Measurements from ENCODE around the gene FAM114A2.
"Not testable (repeated sequence)": the region's sequence is repeated elsewhere in the genome, so short reads cannot be mapped to it uniquely, and the experiment has no call there.

FAM114A2 gene

GRCh38 chr5:154031937-154032489, 6.7 kb downstream of the FAM114A2 start:
- DNase-seq, result no peak
- Mint-ChIP-seq H3K9me3 (no peaks in the 10 kb centered on the region), H3K36me3 (ENCODE audit: low read depth) (peaks cover 33% of the 10 kb centered on the region), H3K4me3 (no peak overlapping the region), H3K27me3 (no peaks in the 10 kb centered on the region), H3K27ac (no peak overlapping the region), H3K4me1 (peaks cover 28% of the 10 kb centered on the region)
- ATAC-seq, result no peak

DNA sequence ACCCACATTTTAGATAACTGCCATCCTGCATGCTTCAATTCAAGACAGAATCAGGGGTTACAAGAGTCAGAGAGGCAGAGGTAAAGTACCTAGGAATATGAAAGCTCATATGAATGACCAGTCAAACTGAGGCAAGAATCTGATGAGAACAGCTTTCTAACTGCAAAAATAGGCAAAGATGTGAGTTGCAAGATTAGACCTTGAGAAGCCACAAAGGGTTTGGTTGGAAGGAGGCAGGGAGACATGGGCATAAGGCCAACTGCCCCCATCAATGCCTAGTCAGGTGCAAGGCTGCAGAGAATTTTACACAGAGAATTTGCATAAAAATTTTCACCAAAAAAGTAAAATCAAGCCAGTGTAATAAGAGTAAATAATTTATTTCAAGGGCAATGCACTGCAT, 12.8 kb downstream of the FAM114A2 start:
- Mint-ChIP-seq H3K4me1 (peaks cover 5% of the 10 kb centered on the region), H3K36me3 (ENCODE audit: low read depth) (peaks cover 43% of the 10 kb centered on the region), H3K4me3 (no peak overlapping the region), H3K27me3 (no peaks in the 10 kb centered on the region), H3K9me3 (no peaks in the 10 kb centered on the region), H3K27ac (no peak overlapping the region)
- no peak for ATAC-seq
- no peak for DNase-seq

- DNase-seq, ATAC-seq, H3K4me3 Mint-ChIP-seq, H3K27ac Mint-ChIP-seq, H3K9me3 Mint-ChIP-seq, H3K4me1 Mint-ChIP-seq, H3K27me3 Mint-ChIP-seq: not testable (repeated sequence)
- peaks cover 76% of the 10 kb centered on the region for H3K36me3 Mint-ChIP-seq (ENCODE audit: low read depth)
These were observed 19.8 kb downstream of the FAM114A2 start for GRCh38 chr5:154018919-154019318.

DNA sequence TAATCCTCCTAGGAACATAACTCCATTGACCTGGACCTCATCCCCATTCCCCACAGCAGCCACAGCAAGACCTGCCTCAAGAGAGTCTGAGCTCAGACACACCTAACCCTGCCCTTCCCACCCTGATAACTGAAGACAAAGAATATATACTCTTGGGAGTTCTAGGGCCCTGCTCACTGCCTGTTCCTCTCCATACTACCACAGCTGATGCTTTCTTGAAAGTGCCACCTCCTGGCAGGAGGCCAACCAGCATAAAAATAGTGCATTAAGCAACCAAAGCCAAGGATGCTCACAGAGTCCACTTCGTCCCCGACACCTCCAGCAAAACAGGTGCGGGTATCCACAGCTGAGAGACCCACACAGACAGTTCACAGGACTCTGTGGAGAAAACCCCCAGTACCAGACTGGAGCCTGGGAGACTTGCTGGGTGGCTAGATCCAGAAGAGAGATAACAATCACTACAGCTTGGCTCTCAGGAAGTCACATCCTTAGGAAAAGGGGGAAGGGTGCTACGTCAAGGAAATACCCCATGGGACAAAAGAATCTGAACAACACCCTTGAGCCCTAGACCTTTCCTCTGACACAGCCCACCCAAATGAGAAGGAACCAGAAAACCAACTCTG, 23.5 kb downstream of the FAM114A2 start:
- no peak for ATAC-seq

GRCh38 chr5:154010660-154011059, 28.1 kb downstream of the FAM114A2 start:
- DNase-seq, result no peak
- Mint-ChIP-seq H3K27ac (no peak overlapping the region), H3K9me3 (no peaks in the 10 kb centered on the region), H3K4me3 (no peak overlapping the region), H3K27me3 (no peaks in the 10 kb centered on the region), H3K36me3 (ENCODE audit: low read depth) (peaks cover 22% of the 10 kb centered on the region), H3K4me1 (no peaks in the 10 kb centered on the region)
- no peak for ATAC-seq

More for the DNA sequence above, 23.5 kb downstream of the FAM114A2 start:
- Mint-ChIP-seq H3K9me3 (no peaks in the 10 kb centered on the region), H3K4me3 (no peak overlapping the region), H3K36me3 (ENCODE audit: low read depth) (peaks cover 51% of the 10 kb centered on the region), H3K4me1 (no peaks in the 10 kb centered on the region), H3K27me3 (no peaks in the 10 kb centered on the region), H3K27ac (no peak overlapping the region)
- DNase-seq, result no peak

DNA sequence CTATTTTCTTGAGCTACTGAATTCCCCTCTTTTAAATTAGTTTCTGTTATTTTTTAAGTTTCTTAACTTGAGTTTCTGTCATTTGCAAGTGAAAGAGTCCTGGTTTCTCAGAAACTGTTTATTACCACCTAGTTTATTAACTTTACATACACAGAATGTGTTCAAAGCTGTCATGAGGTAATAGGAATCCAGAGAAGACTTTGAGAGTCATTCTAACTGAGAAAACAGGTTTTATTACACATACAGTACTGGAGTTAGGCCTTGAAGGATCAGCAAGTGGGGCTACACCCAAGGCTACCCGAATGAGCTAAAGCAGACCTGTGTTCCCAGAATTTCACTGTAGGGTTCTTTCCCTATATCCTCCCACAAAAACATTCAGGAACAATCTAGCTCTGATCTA, 33.1 kb downstream of the FAM114A2 start:
- Mint-ChIP-seq H3K27ac (no peak overlapping the region), H3K27me3 (no peaks in the 10 kb centered on the region), H3K9me3 (no peaks in the 10 kb centered on the region), H3K36me3 (ENCODE audit: low read depth) (peaks cover 20% of the 10 kb centered on the region), H3K4me1 (no peaks in the 10 kb centered on the region), H3K4me3 (no peak overlapping the region)
- DNase-seq (no peak), ATAC-seq (no peak)

DNA sequence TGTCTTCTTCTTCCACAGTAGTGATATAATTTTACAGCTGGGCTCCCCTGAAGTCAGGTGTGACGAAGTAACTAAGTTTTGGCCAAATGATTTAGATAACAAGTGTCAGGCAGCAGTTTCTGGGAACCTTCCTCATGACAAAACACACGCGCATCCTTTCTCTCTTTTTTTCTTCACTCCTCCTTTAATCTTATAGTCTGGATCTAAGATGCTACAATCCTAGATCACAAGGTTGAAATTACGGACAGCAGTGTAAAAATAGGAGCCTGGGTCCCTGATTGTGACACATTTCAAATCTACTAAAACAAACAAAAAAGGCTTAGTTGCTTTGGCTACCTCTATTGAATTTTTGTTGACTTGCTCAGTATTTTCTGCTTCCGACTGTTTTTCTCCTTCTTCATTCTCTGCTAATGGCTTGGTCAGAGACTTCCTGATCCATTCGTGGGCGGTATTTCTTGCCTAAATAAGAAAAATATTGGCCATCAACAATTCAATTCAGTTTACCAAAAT, 36.1 kb downstream of the FAM114A2 start:
- no peak for DNase-seq
- H3K27me3 Mint-ChIP-seq, result no peaks in the 10 kb centered on the region
- no peak for ATAC-seq
- H3K4me3 Mint-ChIP-seq, result no peak overlapping the region
- H3K4me1 Mint-ChIP-seq, result no peaks in the 10 kb centered on the region
- H3K9me3 Mint-ChIP-seq, result no peaks in the 10 kb centered on the region
- no peak overlapping the region for H3K27ac Mint-ChIP-seq
- peaks cover 32% of the 10 kb centered on the region for H3K36me3 Mint-ChIP-seq (ENCODE audit: low read depth)

DNA sequence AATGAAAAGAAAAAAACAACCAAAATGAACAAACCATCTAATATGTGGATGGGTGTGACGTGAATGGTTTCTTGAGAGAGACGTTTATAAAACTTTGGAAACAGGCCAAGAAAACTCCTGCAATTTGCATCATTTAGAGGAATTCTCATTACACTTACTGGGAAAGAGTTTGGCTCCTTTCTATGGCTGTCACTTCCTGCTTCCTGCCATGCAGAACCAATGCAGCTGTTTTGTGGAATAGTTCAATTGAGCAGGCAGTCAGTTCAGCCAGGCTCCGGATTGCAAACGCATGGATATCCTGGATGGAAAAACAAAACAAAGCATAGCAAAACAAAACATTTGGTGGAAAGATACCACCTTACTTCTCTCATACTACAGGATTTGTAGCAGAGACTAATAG, 36.6 kb downstream of the FAM114A2 start:
- Mint-ChIP-seq H3K27ac (no peak overlapping the region), H3K27me3 (no peaks in the 10 kb centered on the region), H3K4me1 (no peaks in the 10 kb centered on the region), H3K36me3 (ENCODE audit: low read depth) (peaks cover 36% of the 10 kb centered on the region), H3K9me3 (no peaks in the 10 kb centered on the region), H3K4me3 (no peak overlapping the region)
- DNase-seq, result no peak
- no peak for ATAC-seq

GRCh38 chr5:154000703-154001102, 38.0 kb downstream of the FAM114A2 start:
- no peaks in the 10 kb centered on the region for H3K9me3 Mint-ChIP-seq
- ATAC-seq (no peak), DNase-seq (no peak)
- peaks cover 41% of the 10 kb centered on the region for H3K36me3 Mint-ChIP-seq (ENCODE audit: low read depth)
- no peaks in the 10 kb centered on the region for H3K4me1 Mint-ChIP-seq
- no peaks in the 10 kb centered on the region for H3K27me3 Mint-ChIP-seq
- H3K27ac Mint-ChIP-seq, result no peak overlapping the region
- no peak overlapping the region for H3K4me3 Mint-ChIP-seq

DNA sequence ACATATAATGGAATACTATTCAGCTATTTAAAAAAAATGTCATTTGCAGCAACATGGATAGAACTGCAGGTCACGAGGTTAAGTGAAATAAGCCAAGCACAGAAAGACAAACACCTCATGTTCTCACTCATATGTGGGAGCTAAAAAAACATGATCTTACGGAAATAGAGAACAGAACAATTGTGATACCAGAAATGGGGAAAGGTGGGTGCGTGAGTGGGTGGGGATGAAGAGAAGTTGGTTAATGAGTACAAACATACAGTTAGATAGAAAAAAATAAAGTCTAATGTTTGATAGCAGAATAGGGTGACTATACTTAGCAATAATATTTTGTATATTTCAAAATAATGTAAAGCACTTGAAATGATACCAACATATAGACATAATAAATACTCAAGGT, 38.7 kb downstream of the FAM114A2 start:
- no peaks in the 10 kb centered on the region for H3K9me3 Mint-ChIP-seq
- H3K4me3 Mint-ChIP-seq, result no peak overlapping the region
- peaks cover 42% of the 10 kb centered on the region for H3K36me3 Mint-ChIP-seq (ENCODE audit: low read depth)
- ATAC-seq (no peak), DNase-seq (no peak)
- no peak overlapping the region for H3K27ac Mint-ChIP-seq
- H3K27me3 Mint-ChIP-seq, result no peaks in the 10 kb centered on the region
- H3K4me1 Mint-ChIP-seq, result no peaks in the 10 kb centered on the region

- no peaks in the 10 kb centered on the region for H3K27me3 Mint-ChIP-seq
- H3K4me3 Mint-ChIP-seq, result no peak overlapping the region
- DNase-seq (no peak), ATAC-seq (no peak)
- H3K36me3 Mint-ChIP-seq (ENCODE audit: low read depth), result peaks cover 42% of the 10 kb centered on the region
- H3K9me3 Mint-ChIP-seq, result no peaks in the 10 kb centered on the region
- no peaks in the 10 kb centered on the region for H3K4me1 Mint-ChIP-seq
- H3K27ac Mint-ChIP-seq, result no peak overlapping the region
These were observed 39.9 kb downstream of the FAM114A2 start for GRCh38 chr5:153998768-153999167.

DNA sequence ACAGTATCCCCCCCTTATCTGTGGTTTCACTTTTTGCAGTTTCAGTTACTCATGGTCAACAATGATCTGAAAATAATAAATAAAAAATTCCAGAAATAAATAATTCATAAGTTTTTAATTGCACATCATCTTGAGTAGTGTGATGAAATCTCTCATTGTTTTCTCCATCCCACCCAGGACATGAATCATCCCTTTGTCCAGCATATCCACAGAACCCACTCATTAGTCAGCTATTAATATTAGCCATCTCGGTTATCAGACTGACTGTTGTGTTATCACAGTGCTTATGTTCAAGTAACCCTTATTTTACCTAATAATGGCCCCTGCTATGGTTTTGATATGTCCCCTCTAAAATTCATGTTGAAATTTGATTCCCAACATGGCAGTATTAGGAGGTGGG, 40.7 kb downstream of the FAM114A2 start:
- H3K4me1 Mint-ChIP-seq, result no peaks in the 10 kb centered on the region
- no peak overlapping the region for H3K27ac Mint-ChIP-seq
- H3K36me3 Mint-ChIP-seq (ENCODE audit: low read depth), result peaks cover 45% of the 10 kb centered on the region
- no peak overlapping the region for H3K4me3 Mint-ChIP-seq
- no peaks in the 10 kb centered on the region for H3K9me3 Mint-ChIP-seq
- DNase-seq (no peak), ATAC-seq (no peak)
- H3K27me3 Mint-ChIP-seq, result no peaks in the 10 kb centered on the region

DNA sequence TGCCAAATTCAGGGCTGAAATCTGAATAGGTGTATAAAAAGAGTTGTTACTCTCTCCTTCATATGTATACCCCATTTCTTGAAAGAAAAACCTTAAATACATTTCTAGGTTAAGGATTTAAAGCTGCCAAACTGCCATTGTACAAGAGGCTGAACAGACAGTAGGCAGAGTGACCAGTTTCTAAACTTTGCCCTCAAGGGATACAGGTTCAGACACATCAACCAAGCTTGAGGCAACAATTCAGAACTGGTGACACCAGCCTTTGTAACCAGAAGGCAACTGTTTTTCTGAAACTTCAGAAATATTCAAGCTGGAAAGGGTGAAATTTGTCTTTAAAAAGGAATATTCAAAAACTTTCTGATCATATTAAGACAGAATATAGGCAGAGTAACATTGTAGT, 47.5 kb downstream of the FAM114A2 start:
- Mint-ChIP-seq H3K4me1 (no peaks in the 10 kb centered on the region), H3K36me3 (ENCODE audit: low read depth) (peaks cover 17% of the 10 kb centered on the region), H3K4me3 (no peak overlapping the region), H3K27me3 (no peaks in the 10 kb centered on the region), H3K9me3 (no peaks in the 10 kb centered on the region), H3K27ac (no peak overlapping the region)
- ATAC-seq (no peak), DNase-seq (no peak)

DNA sequence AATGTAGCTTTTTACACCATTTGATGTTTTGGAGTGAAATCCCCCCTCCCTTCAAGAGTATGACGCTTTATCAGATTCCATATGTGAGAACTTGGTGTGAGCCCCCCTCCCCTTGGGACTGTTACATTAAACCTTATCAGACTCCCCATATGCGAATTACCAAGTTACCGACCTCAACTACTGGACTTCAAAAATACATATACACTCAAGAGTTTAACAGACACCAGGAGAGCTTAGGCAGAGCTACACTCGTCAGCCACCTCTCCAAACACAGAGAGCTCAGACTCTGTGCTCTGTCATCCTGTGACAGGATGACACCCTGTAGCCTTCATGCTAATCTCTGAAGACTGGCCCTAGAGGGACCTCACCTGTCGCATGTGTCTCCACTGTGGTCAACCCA, 50.2 kb downstream of the FAM114A2 start:
- Mint-ChIP-seq H3K27me3 (no peaks in the 10 kb centered on the region), H3K27ac (no peak overlapping the region), H3K36me3 (ENCODE audit: low read depth) (peaks cover 9% of the 10 kb centered on the region), H3K4me3 (no peak overlapping the region), H3K4me1 (no peaks in the 10 kb centered on the region), H3K9me3 (no peaks in the 10 kb centered on the region)
- DNase-seq (no peak), ATAC-seq (no peak)

GRCh38 chr5:153987301-153987700, 51.4 kb downstream of the FAM114A2 start:
- H3K4me3 Mint-ChIP-seq, result no peak overlapping the region
- H3K27ac Mint-ChIP-seq, result no peak overlapping the region
- no peaks in the 10 kb centered on the region for H3K4me1 Mint-ChIP-seq
- H3K36me3 Mint-ChIP-seq (ENCODE audit: low read depth), result peaks cover 8% of the 10 kb centered on the region
- DNase-seq, result no peak
- no peaks in the 10 kb centered on the region for H3K27me3 Mint-ChIP-seq
- no peaks in the 10 kb centered on the region for H3K9me3 Mint-ChIP-seq
- ATAC-seq, result no peak

- ATAC-seq, result no peak
- Mint-ChIP-seq H3K36me3 (ENCODE audit: low read depth) (peaks cover 2% of the 10 kb centered on the region), H3K27ac (no peak overlapping the region)
These were observed 53.2 kb downstream of the FAM114A2 start for GRCh38 chr5:153985498-153985897.

More at GRCh38 chr5:153985498-153985897, 53.2 kb downstream of the FAM114A2 start:
- no peak for DNase-seq
- Mint-ChIP-seq H3K4me1 (no peaks in the 10 kb centered on the region), H3K4me3 (no peak overlapping the region), H3K27me3 (no peaks in the 10 kb centered on the region), H3K9me3 (no peaks in the 10 kb centered on the region)
